Fibroblast of skin of right biceps (primary cell): ENCODE measurements around the gene ZNF273.
"Not testable (repeated sequence)": the region's sequence is repeated elsewhere in the genome, so short reads cannot be mapped to it uniquely, and the experiment has no call there.

ENCODE experiments used
- DNase-seq: peaks from one replicate; pipeline ENCODE4 v3.0.0-alpha.2; 2013

The ZNF273 gene

GRCh38 chr7:64902806-64903721, at the start of gene ZNF273:
Gene ZNF273 (plus strand): TSS chr7:64903273. CDS start chr7:64903318, 45 bp downstream.
- peak; percentile 89 for DNase-seq

- DNase-seq, result no peak
Measured at GRCh38 chr7:64853679-64854078, 49.4 kb upstream of the ZNF273 start.

GRCh38 chr7:64854969-64855368, 48.1 kb upstream of the ZNF273 start:
- DNase-seq, result no peak

GRCh38 chr7:64863021-64863420, 40.1 kb upstream of the ZNF273 start:
- no peak for DNase-seq

- DNase-seq, result not testable (repeated sequence)
Measured at GRCh38 chr7:64863530-64863929, 39.5 kb upstream of the ZNF273 start.

GRCh38 chr7:64863969-64864368, 39.1 kb upstream of the ZNF273 start:
- no peak for DNase-seq

- no peak for DNase-seq
Measured at GRCh38 chr7:64867863-64868440, 35.1 kb upstream of the ZNF273 start.

GRCh38 chr7:64868499-64868898, 34.6 kb upstream of the ZNF273 start:
- DNase-seq, result no peak

GRCh38 chr7:64869121-64869725, 33.9 kb upstream of the ZNF273 start:
- no peak for DNase-seq

- no peak for DNase-seq
Measured at GRCh38 chr7:64869912-64870562, 33.0 kb upstream of the ZNF273 start.

- no peak for DNase-seq
Measured at GRCh38 chr7:64870656-64871055, 32.4 kb upstream of the ZNF273 start.

GRCh38 chr7:64871761-64872160, 31.3 kb upstream of the ZNF273 start:
- no peak for DNase-seq

GRCh38 chr7:64872351-64873154, 30.5 kb upstream of the ZNF273 start:
- DNase-seq, result no peak

GRCh38 chr7:64873155-64873500, 29.9 kb upstream of the ZNF273 start:
- no peak for DNase-seq

- DNase-seq, result no peak
Measured at GRCh38 chr7:64873517-64873916, 29.6 kb upstream of the ZNF273 start.

GRCh38 chr7:64874114-64874513, 29.0 kb upstream of the ZNF273 start:
- no peak for DNase-seq

GRCh38 chr7:64874562-64875250, 28.4 kb upstream of the ZNF273 start:
- no peak for DNase-seq

- DNase-seq, result no peak
Measured at GRCh38 chr7:64875258-64875657, 27.8 kb upstream of the ZNF273 start.

GRCh38 chr7:64875658-64876406, 27.2 kb upstream of the ZNF273 start:
- no peak for DNase-seq

- no peak for DNase-seq
Measured at GRCh38 chr7:64876792-64877713, 26.0 kb upstream of the ZNF273 start.
